ENCODE results near the gene NBEA. TPM values are rescaled to one million over a fixed set of nuclear protein-coding genes. Genes with fewer than 3 reads are reported as not detected.

The NBEA gene
- total RNA-seq, 3 donors from 2014 or later (not counting 1 experiment from before 2014, with no cell fraction given), result 0.27 to 0.66 (median 0.33) TPM

- Mint-ChIP-seq H3K27ac (no peak overlapping the region), H3K36me3 (no peaks in the 10 kb centered on the region), H3K9me3 (no peaks in the 10 kb centered on the region), H3K4me3 (no peak overlapping the region), H3K27me3 (ENCODE audit: low read depth in 2 of 2) (no peaks in the 10 kb centered on the region), H3K4me1 (no peaks in the 10 kb centered on the region)
- H3K36me3 ChIP-seq (ENCODE audit: control insufficient read depth, insufficient read depth, low read length), result no peaks in the 10 kb centered on the region
- no peak overlapping the region for H3K27ac ChIP-seq (ENCODE audit: low read length)
- no peaks in the 10 kb centered on the region for H3K4me1 ChIP-seq (ENCODE audit: control insufficient read depth, insufficient read depth, low read length)
- H3K4me3 ChIP-seq (ENCODE audit: low read length), result no peak overlapping the region
- WGBS (ENCODE audit: insufficient coverage), result 97% methylated on average over 7 of the region's 8 CpGs
- intact Hi-C loops (cut with micrococcal nuclease), result no loop called here
- no peaks in the 10 kb centered on the region for H3K27me3 ChIP-seq (ENCODE audit: control insufficient read depth, insufficient read depth, low read length)
- no peak for ATAC-seq
- no peak for DNase-seq
- H3K9me3 ChIP-seq (ENCODE audit: control insufficient read depth, insufficient read depth, low read length), result no peaks in the 10 kb centered on the region
- no peak for TF ChIP-seq CTCF (IDR thresholded peaks at IDR 0.05)
Measured at GRCh38 chr13:35198613-35199200, 256.6 kb downstream of the NBEA start.

- no peak for TF ChIP-seq CTCF (IDR thresholded peaks at IDR 0.05)
- ATAC-seq (no peak), DNase-seq (no peak)
- H3K36me3 ChIP-seq (ENCODE audit: control insufficient read depth, insufficient read depth, low read length), result no peaks in the 10 kb centered on the region
- Mint-ChIP-seq H3K4me3 (no peak overlapping the region), H3K27me3 (ENCODE audit: low read depth in 2 of 2) (no peaks in the 10 kb centered on the region), H3K4me1 (no peaks in the 10 kb centered on the region), H3K36me3 (no peaks in the 10 kb centered on the region), H3K27ac (no peak overlapping the region), H3K9me3 (no peaks in the 10 kb centered on the region)
- intact Hi-C loops (cut with micrococcal nuclease), result no loop called here
- H3K27me3 ChIP-seq (ENCODE audit: control insufficient read depth, insufficient read depth, low read length), result no peaks in the 10 kb centered on the region
- no peaks in the 10 kb centered on the region for H3K4me1 ChIP-seq (ENCODE audit: control insufficient read depth, insufficient read depth, low read length)
- no peaks in the 10 kb centered on the region for H3K9me3 ChIP-seq (ENCODE audit: control insufficient read depth, insufficient read depth, low read length)
- no peak overlapping the region for H3K4me3 ChIP-seq (ENCODE audit: low read length)
- no peak overlapping the region for H3K27ac ChIP-seq (ENCODE audit: low read length)
- no CpG with 5 or more reads among the region's 1 CpG for WGBS (ENCODE audit: insufficient coverage)
Measured at GRCh38 chr13:35208587-35208986, 266.5 kb downstream of the NBEA start.

DNA sequence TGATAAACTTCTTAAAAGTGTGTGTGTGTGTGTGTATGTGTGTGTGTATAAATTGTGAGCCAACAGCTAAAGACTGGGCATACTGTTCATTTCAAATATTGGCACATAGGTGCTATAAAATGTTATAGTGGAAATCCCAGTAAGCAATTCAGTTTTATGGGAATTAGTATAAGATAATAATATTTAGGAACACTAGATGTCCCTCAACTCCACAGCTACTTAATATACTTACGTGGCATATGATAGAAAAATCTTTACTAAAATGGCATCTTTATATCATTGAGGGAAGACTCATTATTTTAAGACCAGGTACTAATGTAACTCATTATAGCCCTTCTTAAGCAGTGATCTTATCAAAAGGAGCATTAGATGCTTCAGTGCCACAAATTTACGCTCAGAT, 268.2 kb downstream of the NBEA start:
- DNase-seq (no peak), ATAC-seq (no peak)
- no peaks in the 10 kb centered on the region for H3K4me1 ChIP-seq (ENCODE audit: control insufficient read depth, insufficient read depth, low read length)
- H3K4me3 ChIP-seq (ENCODE audit: low read length), result no peak overlapping the region
- Mint-ChIP-seq H3K9me3 (no peaks in the 10 kb centered on the region), H3K4me3 (no peak overlapping the region), H3K27ac (no peak overlapping the region), H3K4me1 (no peaks in the 10 kb centered on the region), H3K27me3 (ENCODE audit: low read depth in 2 of 2) (no peaks in the 10 kb centered on the region), H3K36me3 (no peaks in the 10 kb centered on the region)
- intact Hi-C loops (cut with micrococcal nuclease), result loop anchor here (1.0 to 5.0 kb wide), 2 partner anchors 510 to 607 kb away; no protein-coding TSS in a partner anchor
- 80% methylated on average over 1 of the region's 2 CpGs for WGBS (ENCODE audit: insufficient coverage)
- H3K27me3 ChIP-seq (ENCODE audit: control insufficient read depth, insufficient read depth, low read length), result no peaks in the 10 kb centered on the region
- H3K27ac ChIP-seq (ENCODE audit: low read length), result no peak overlapping the region
- no peaks in the 10 kb centered on the region for H3K36me3 ChIP-seq (ENCODE audit: control insufficient read depth, insufficient read depth, low read length)
- H3K9me3 ChIP-seq (ENCODE audit: control insufficient read depth, insufficient read depth, low read length), result no peaks in the 10 kb centered on the region
- no peak for TF ChIP-seq CTCF (IDR thresholded peaks at IDR 0.05)

GRCh38 chr13:35211949-35212348, 269.9 kb downstream of the NBEA start:
- H3K4me3 Mint-ChIP-seq, result no peak overlapping the region
- ATAC-seq (no peak), DNase-seq (no peak)
- H3K4me1 Mint-ChIP-seq, result no peaks in the 10 kb centered on the region
- no peaks in the 10 kb centered on the region for H3K9me3 ChIP-seq (ENCODE audit: control insufficient read depth, insufficient read depth, low read length)
- H3K4me1 ChIP-seq (ENCODE audit: control insufficient read depth, insufficient read depth, low read length), result no peaks in the 10 kb centered on the region
- no peaks in the 10 kb centered on the region for H3K9me3 Mint-ChIP-seq
- H3K27me3 ChIP-seq (ENCODE audit: control insufficient read depth, insufficient read depth, low read length), result no peaks in the 10 kb centered on the region
- H3K27ac ChIP-seq (ENCODE audit: low read length), result no peak overlapping the region
- no peak overlapping the region for H3K27ac Mint-ChIP-seq
- TF ChIP-seq CTCF (IDR thresholded peaks at IDR 0.05), result no peak
- no peak overlapping the region for H3K4me3 ChIP-seq (ENCODE audit: low read length)
- H3K36me3 ChIP-seq (ENCODE audit: control insufficient read depth, insufficient read depth, low read length), result no peaks in the 10 kb centered on the region
- H3K36me3 Mint-ChIP-seq, result no peaks in the 10 kb centered on the region
- intact Hi-C loops (cut with micrococcal nuclease), result loop anchor here (5.0 kb wide), 1 partner anchor 605 kb away; no protein-coding TSS in a partner anchor
- H3K27me3 Mint-ChIP-seq (ENCODE audit: low read depth in 2 of 2), result no peaks in the 10 kb centered on the region
- 100% methylated on average over 1 of the region's 4 CpGs for WGBS (ENCODE audit: insufficient coverage)

Data from natural killer cell (primary cell).